Neural cell (in vitro differentiated cells): ENCODE results near the gene GPRIN1. TPM values are rescaled to one million over a fixed set of nuclear protein-coding genes. Genes with fewer than 3 reads are reported as not detected.

ENCODE experiments used
- H2AFZ ChIP-seq: fragments of 200-600, 300-800 bp; sonication (generic), shearing (Covaris generic); 2 replicates; pipeline ENCODE4 v1.6.0; 2014; ENCODE audit warnings: low read depth, mild to moderate bottlenecking, antibody characterized with exemption, low read length, moderate library complexity
- H3F3A ChIP-seq: fragments of 200-600 bp; shearing (Covaris generic); 2 replicates; pipeline ENCODE4 v1.6.1; 2016; ENCODE audit warnings: mild to moderate bottlenecking, moderate library complexity, mixed read lengths, antibody characterized with exemption, low read length; ENCODE audit not compliant: insufficient read depth, poor library complexity, severe bottlenecking
- H3K27ac ChIP-seq: fragments of 200-600, 300-800 bp; sonication (generic), shearing (Covaris generic); 2 replicates; pipeline ENCODE4 v1.5.1; 2014; ENCODE audit warnings: mild to moderate bottlenecking, low read length, moderate library complexity
- H3K27me3 ChIP-seq: fragments of 300-800, 200-600 bp; sonication (generic), shearing (Covaris generic); 2 replicates; pipeline ENCODE4 v1.6.0; 2014; ENCODE audit warnings: mild to moderate bottlenecking, low read depth, low read length, moderate library complexity; ENCODE audit not compliant: insufficient read depth
- H3K36me3 ChIP-seq: fragments of 300-800, 200-600 bp; sonication (generic), shearing (Covaris generic); 2 replicates; pipeline ENCODE4 v1.5.1; 2014; ENCODE audit warnings: mild to moderate bottlenecking, antibody characterized with exemption, low read length, moderate library complexity; ENCODE audit not compliant: insufficient read depth
- H3K4me2 ChIP-seq: fragments of 300-800, 200-600 bp; sonication (generic), shearing (Covaris generic); 2 replicates; pipeline ENCODE4 v1.6.0; 2014; ENCODE audit warnings: mild to moderate bottlenecking, low read length
- H3K4me3 ChIP-seq: fragments of 300-800, 200-600 bp; sonication (generic), shearing (Covaris generic); 2 replicates; pipeline ENCODE4 v1.5.1; 2014; ENCODE audit warnings: mild to moderate bottlenecking, low read length, moderate library complexity
- H3K79me2 ChIP-seq: fragments of 200-600 bp; shearing (Covaris generic); replicated peaks from 2 replicates; pipeline ENCODE4 v1.6.0; 2014; ENCODE audit warnings: mild to moderate bottlenecking, low read length, moderate library complexity; ENCODE audit not compliant: insufficient read depth
- H3K9ac ChIP-seq: fragments of 300-800, 200-600 bp; sonication (generic), shearing (Covaris generic); 2 replicates; pipeline ENCODE4 v1.6.1; 2016; ENCODE audit warnings: mild to moderate bottlenecking, low read length, mixed read lengths
- H3K9me2 ChIP-seq: fragments of 200-600 bp; shearing (Covaris generic); 2 replicates; pipeline ENCODE4 v1.6.1; 2016; ENCODE audit warnings: mild to moderate bottlenecking, low read length, mixed read lengths; ENCODE audit not compliant: insufficient read depth
- H3K9me3 ChIP-seq: fragments of 200-600, 300-800 bp; sonication (generic), shearing (Covaris generic); 2 replicates; pipeline ENCODE4 v1.6.1; 2016; ENCODE audit warnings: mild to moderate bottlenecking, mixed run types, low read length, moderate library complexity, mixed read lengths
- H4K20me1 ChIP-seq: fragments of 200-600 bp; shearing (Covaris generic); 2 replicates; pipeline ENCODE4 v1.6.1; 2016; ENCODE audit warnings: mild to moderate bottlenecking, mixed run types; ENCODE audit not compliant: insufficient read depth
- CTCF ChIP-seq: fragments of 450-650 bp; IDR thresholded peaks from 2 replicates; pipeline ENCODE4 v1.5.1; 2014; ENCODE audit warnings: antibody characterized with exemption, mild to moderate bottlenecking, moderate library complexity; ENCODE audit not compliant: poor library complexity, severe bottlenecking
- EP300 ChIP-seq: fragments of 450-650 bp; conservative IDR thresholded peaks from 2 replicates; pipeline ENCODE4 v1.6.1; 2014; ENCODE audit warnings: antibody characterized with exemption, mild to moderate bottlenecking, moderate library complexity; ENCODE audit not compliant: poor library complexity, severe bottlenecking
- EZH2 ChIP-seq: fragments of 200-600, 300-800 bp; shearing (Covaris generic), sonication (generic); IDR thresholded peaks from 2 replicates; pipeline ENCODE4 v1.6.1; 2014; ENCODE audit warnings: antibody characterized with exemption, low read length, borderline replicate concordance, mild to moderate bottlenecking; ENCODE audit not compliant: insufficient read depth, poor library complexity, severe bottlenecking
- MXI1 ChIP-seq: fragments of 450-650 bp; conservative IDR thresholded peaks from 2 replicates; pipeline ENCODE4 v1.6.1; 2014; ENCODE audit warnings: antibody characterized with exemption, mild to moderate bottlenecking; ENCODE audit not compliant: poor library complexity, severe bottlenecking
- RAD21 ChIP-seq: fragments of 450-650 bp; conservative IDR thresholded peaks from 2 replicates; pipeline ENCODE4 v1.6.1; 2014; ENCODE audit warnings: antibody characterized with exemption, mild to moderate bottlenecking, moderate library complexity
- SMC3 ChIP-seq: fragments of 450-650 bp; conservative IDR thresholded peaks from 2 replicates; pipeline ENCODE4 v1.6.1; 2014; ENCODE audit warnings: antibody characterized with exemption, mild to moderate bottlenecking, moderate library complexity; ENCODE audit not compliant: poor library complexity
- TAF1 ChIP-seq: IDR thresholded peaks from 2 replicates; pipeline ENCODE4 v1.6.1; 2012; ENCODE audit warnings: low read depth
- polyA plus RNA-seq: library from polyadenylated mRNA; depleted of rRNA; stranded (reverse); fragments of >200 nt; gene quantifications from 2 replicates; pipeline ENCODE4 v1.2.3, GENCODE V29; 2014

GPRIN1 gene
- polyA plus RNA-seq, 1 donor from 2014 or later = 32.3 TPM

GRCh38 chr5:176608142-176608705 lies 1.7 kb downstream of the GPRIN1 start:
- Histone ChIP-seq H3K36me3 (no peaks in the 10 kb centered on the region), H3K9me3 (no peaks in the 10 kb centered on the region), H3K9me2 (no peaks in the 10 kb centered on the region), H3K9ac (peak overlapping the region; percentile 85), H3F3A (no peaks in the 10 kb centered on the region), H3K79me2 (peaks cover 39% of the 10 kb centered on the region), H3K27me3 (peaks cover 18% of the 10 kb centered on the region), H4K20me1 (no peaks in the 10 kb centered on the region), H3K4me3 (peak overlapping the region; percentile 74), H2AFZ (no peak overlapping the region), H3K27ac (peak overlapping the region; percentile 53), H3K4me2 (peak overlapping the region; percentile 80)
- TF ChIP-seq MXI1 = no peak

GRCh38 chr5:176606875-176607274 lies 3.1 kb downstream of the GPRIN1 start:
- no peak overlapping the region for H3K27ac ChIP-seq
- H3K79me2 ChIP-seq = peaks cover 41% of the 10 kb centered on the region
- H3K9ac ChIP-seq = peak overlapping the region; percentile 26
- H3K9me3 ChIP-seq = no peaks in the 10 kb centered on the region
- no peak overlapping the region for H2AFZ ChIP-seq
- H4K20me1 ChIP-seq = peaks cover 4% of the 10 kb centered on the region
- peaks cover 11% of the 10 kb centered on the region for H3K27me3 ChIP-seq
- peak overlapping the region; percentile 39 for H3K4me3 ChIP-seq
- H3K4me2 ChIP-seq = peak overlapping the region; percentile 24
- H3K9me2 ChIP-seq = no peaks in the 10 kb centered on the region
- no peak for TF ChIP-seq SMC3
- no peak for TF ChIP-seq RAD21
- TF ChIP-seq TAF1 = no peak
- no peak for TF ChIP-seq CTCF
- H3K36me3 ChIP-seq = no peaks in the 10 kb centered on the region
- no peaks in the 10 kb centered on the region for H3F3A ChIP-seq

- peak overlapping the region; percentile 39 for H3K4me3 ChIP-seq
- H3K27ac ChIP-seq = no peak overlapping the region
- no peak overlapping the region for H2AFZ ChIP-seq
These were observed 3.9 kb downstream of the GPRIN1 start for GRCh38 chr5:176606032-176606431.

More at GRCh38 chr5:176606032-176606431, 3.9 kb downstream of the GPRIN1 start:
- no peak for TF ChIP-seq TAF1
- no peak for TF ChIP-seq EZH2
- TF ChIP-seq CTCF = no peak
- TF ChIP-seq EP300 = no peak
- no peak for TF ChIP-seq SMC3
- Histone ChIP-seq H3K9ac (peak overlapping the region; percentile 26), H3K36me3 (no peaks in the 10 kb centered on the region), H3K4me2 (no peak overlapping the region), H3K9me2 (no peaks in the 10 kb centered on the region), H3K79me2 (peaks cover 45% of the 10 kb centered on the region), H3K27me3 (peaks cover 4% of the 10 kb centered on the region), H3K9me3 (no peaks in the 10 kb centered on the region), H3F3A (no peaks in the 10 kb centered on the region), H4K20me1 (peaks cover 6% of the 10 kb centered on the region)
